ENCODE measurements around the gene NUDC.
"Not testable (repeated sequence)": the region's sequence is repeated elsewhere in the genome, so short reads cannot be mapped to it uniquely, and the experiment has no call there.

Gene NUDC

DNA sequence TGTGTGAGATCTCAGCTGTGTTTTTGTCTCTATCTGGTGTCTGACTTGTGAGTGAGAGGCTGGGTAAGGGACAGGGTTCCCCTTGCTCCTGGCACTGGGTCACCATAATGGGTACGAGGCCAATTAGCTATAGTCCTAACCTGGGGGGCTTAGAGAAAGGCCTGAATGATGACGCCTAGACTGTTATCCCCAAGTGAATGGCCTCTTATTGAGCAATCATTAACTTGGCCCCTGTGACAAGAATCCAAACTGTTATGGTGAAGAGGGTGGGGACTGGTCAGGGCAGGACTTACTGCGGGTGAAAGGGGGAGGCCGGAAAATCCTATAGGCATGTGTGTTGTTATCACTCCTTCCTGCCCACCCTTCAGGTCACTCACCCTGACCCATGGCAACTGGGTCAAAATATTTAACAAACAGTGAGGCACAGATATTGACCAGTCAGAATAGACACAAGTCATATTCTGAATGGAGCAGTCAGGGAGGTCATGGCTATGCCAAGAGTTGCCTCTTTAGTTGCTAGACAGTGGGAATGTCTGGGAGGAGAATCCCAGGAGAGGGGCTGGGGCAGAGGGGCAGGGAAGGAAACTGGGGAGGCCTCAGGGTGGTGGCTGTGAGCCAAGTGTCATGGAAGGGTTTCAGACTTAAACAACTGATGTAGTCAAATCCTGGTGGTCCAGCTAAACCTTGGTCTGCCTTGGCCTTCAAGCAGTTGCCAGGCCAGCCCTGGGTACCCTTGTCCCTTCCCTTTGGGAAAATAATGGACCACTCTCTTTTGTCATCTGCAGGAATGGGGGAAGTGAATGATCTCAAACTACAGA is 11.0 kb upstream of the NUDC start:
- DNase-seq (ENCODE audit: extremely low spot score, insufficient read length, low read depth) (no peak), FAIRE-seq (no peak)

DNA sequence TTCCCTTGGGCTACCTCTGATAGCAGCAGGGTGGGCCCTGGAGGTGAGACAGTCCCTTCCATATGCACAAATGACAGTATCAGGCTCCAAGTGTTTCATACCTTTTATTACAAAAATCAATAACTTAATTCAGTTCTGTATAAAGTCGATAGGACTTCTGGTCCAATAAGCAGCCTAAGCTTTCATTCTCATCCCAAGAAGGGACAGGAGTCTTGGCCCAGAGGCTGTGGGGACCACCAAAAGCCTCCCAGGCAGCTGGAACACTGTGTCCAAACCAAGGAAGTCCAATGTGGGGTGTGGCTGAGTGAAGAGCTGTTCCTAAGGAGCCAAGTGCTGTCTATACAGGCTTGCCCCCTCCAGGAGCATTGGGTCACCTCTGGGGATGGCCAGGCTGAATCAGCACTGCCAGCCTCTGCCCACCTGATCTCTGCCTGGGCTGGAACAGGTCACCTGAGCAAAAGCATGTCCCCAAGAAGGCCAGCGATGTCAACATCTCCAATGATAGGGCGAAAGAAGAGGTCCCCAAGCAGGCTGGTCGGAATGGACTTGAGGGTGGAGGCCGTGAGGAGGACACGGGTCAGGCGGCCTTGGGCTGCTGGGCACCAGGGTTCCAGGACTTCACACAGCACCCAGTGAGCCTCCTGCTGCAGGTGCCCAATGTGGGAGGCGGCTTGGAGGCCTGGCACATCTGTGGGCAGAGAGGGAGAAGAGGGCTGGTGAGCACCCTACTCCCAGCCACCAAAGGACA is 10.0 kb upstream of the NUDC start:
- DNase-seq (ENCODE audit: extremely low spot score, insufficient read length, low read depth) (no peak), FAIRE-seq (no peak)

DNA sequence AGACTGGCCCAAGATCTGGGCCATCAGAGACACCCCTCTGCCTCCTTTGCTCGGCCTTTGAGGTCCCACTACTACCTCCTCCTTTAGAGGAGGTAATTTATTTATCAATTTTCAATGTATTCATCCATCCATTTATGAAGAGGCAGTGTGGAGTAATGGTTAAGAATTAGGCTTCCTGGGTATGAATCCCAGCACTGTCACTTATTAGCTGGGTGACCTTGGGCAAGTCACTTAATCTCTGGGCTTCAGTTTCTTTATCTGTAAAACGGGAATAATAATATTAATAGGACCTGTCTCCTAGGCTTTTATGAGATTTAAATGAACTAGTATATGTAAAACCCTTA is 9.4 kb upstream of the NUDC start:
- FAIRE-seq (no peak), DNase-seq (ENCODE audit: extremely low spot score, insufficient read length, low read depth) (no peak)

DNA sequence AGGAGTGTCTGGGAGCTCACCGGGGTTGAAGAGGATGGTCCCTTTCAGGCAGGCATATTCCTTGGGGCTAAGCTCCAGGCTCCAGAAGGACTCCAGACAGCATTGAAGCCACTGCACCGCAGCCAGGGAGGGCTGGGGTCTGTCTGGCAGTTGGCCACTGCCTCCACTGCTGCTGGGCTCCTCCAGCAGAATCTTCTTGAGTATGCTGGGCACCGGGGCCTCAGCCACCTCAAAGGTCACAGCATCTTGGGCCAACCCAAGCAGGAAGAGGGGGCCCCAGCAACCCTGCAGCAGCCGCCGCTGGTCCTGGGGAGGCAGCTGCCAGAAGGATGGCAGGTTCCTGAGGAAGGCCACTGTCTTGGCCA is 8.2 kb upstream of the NUDC start:
- DNase-seq (ENCODE audit: extremely low spot score, insufficient read length, low read depth), result no peak
- no peak for FAIRE-seq

DNA sequence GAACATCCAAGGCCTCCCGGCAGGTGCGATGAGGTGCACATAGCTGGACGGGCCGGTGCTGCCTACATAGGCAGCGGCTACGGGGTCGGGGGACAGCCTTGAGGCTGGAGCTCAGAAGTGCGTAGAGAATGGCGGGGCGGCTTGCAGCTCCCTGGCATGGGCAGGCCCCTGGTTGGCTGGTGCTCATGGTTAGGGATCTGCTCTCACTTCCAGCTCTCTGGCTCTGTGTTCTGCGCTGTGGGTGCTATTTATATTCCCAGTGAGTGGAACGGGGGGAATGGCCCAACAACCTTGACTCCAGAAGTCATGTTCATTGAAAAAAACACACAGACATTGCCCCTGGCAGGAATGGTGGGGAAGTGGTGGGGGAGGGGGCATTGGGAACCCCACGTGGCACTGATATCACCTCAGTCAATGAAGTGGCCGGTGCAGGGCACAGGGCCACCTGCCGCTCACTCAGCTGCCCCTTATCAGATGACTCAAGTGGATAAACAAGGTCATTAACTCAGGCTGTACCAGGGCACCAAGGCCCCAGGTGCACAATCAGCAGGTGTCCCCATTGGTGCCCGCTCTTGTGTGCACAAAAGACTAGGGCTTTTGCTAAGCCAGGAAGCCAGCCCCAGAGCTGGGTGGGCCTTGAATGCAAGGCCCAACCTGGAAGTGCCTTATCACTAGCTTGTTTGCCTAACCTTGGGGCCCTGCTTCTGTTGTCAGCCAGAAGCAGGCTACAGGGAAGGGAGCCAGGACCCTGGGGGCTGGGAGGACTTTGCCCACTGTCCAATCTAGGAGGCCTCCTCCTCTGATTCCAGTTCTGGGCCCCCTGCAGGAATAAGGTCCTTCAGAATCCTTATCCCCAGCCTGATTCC is 7.6 kb upstream of the NUDC start, which contains the start of gene NR0B2:
NR0B2 (minus strand) TSS at position 222 of the 866 bp plus-strand sequence; CDS start at position 187, 35 bp downstream.
- DNase-seq (ENCODE audit: extremely low spot score, insufficient read length, low read depth) (no peak), FAIRE-seq (no peak)

DNA sequence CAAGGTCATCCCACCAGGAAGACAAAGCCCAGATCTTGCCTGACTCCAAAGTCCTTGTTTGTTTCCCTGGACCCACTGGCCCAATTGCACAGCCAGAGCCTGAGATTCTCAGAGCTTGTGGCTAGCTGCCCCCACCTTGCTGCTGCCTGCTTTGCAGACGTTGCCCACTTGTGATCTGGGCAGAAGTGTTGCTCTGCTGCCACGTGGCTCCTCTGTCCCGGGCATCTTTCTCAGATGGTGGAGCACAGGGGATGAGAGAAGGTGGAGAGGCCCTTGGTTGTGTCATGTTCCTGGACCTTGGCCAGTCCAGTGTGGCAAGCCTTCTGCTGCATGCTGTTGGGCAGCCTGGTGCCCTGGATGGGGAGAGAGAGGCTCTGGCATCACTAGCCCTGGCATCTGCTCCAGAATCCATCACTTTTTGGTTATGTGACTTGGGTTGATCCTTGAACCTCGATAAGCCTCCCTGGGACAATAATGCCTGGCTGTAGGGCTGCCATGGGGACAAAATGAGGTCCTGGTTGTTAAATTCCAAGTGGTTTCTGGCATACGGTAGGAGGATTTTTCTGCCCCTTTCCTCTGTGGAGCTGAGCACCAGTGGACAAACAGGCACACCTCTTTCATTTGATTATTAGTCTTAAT is 6.2 kb upstream of the NUDC start:
- FAIRE-seq, result no peak

DNA sequence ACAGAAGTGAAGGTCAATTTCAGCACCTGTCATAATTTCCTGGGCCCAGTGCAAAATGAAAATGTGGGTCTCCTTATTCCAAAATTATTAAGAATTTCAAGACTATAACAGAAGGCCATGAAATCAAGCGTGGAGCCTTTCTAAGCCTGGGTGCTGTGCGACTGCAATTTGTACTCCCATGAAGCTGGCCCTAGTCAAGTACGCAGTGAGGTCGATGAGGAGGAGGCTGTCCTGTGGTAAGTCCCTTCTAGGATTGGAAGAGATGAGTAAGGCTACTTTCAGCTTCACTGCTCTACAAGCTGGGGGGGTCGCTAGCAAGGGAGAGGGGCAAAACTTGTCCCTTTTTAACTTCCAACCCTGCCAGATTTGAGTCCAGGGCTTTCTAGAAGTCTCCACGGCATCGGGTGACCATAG is 410 bp upstream of the NUDC start:
- no peak for FAIRE-seq
- no peak for DNase-seq (ENCODE audit: extremely low spot score, insufficient read length, low read depth)

More for the DNA sequence above, 6.2 kb upstream of the NUDC start:
- DNase-seq (ENCODE audit: extremely low spot score, insufficient read length, low read depth), result no peak

DNA sequence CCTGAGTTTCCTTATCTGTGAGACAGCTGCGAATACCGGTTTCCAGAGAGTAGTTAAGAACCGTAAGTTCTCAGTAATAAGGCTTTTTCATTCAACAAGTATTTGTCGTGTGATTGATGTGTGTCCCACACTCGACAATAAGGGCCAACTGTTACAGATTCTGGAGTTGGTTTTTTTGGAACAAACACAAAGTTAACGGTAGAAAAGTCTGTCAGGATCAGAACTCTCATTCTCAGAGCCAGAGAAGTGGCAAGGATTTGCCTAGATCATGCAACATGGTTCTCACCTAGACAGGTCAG is 837 bp downstream of the NUDC start:
- DNase-seq (ENCODE audit: extremely low spot score, insufficient read length, low read depth), result no peak
- no peak for FAIRE-seq

DNA sequence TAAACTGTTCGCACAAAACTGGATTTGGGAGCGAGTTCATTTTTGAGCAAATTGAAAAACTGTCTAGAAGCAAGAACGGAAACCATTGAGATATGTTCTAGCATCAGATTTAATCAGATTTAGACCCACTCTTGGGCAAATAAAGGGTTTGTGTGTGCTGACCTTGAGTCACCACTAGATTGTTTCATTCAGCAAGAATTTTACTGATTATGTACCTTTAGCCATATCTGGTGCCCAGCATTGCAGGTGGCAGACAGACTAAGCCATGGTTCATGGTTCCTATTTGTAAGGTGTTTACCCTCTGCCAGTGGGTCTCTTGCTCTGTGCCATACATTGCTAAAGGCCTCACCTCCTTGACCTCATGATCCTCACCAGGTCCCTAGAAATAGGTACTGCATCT is 1.4 kb downstream of the NUDC start:
- FAIRE-seq (no peak), DNase-seq (ENCODE audit: extremely low spot score, insufficient read length, low read depth) (no peak)

DNA sequence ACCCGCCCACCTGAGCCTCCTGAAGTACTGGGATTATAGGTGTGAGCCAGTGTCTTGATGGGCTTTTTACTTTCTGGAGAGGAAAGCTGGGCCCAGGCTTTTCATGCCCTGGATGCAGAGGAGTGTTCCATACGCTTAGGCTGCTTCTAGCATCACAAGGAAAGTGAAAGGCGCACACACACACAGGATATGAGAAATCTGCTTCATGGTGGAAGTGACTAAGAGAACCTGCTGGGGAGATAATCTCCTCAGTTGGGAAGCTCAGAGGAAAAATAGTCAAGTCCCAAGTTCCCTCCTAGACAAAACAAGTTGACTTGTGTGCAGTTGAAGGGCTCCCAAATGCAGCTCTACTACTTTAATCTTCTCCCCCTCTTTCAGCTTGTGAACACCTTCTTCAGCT is 2.2 kb downstream of the NUDC start:
- DNase-seq (ENCODE audit: extremely low spot score, insufficient read length, low read depth), result no peak
- FAIRE-seq, result no peak

DNA sequence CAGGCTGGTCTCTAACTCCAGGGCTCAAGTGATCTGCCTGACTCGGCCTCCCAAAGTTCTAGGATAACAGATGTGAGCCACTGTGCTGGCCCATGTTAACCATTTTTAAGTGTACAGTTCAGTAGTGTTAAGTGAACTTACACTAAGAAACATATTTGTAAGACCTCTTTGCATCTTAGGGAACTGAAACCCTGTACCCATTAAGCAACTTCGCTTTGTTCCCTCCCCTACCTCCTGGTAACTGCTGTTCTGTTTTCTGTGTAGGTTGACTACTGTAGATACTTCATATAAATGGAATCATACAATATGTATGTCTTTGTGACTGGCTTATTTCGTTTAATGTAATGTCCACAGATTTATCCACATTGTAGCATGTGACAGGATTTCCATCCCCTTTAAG is 11.0 kb downstream of the NUDC start:
- FAIRE-seq (peak; percentile 67), DNase-seq (ENCODE audit: extremely low spot score, insufficient read length, low read depth) (no peak)

DNA sequence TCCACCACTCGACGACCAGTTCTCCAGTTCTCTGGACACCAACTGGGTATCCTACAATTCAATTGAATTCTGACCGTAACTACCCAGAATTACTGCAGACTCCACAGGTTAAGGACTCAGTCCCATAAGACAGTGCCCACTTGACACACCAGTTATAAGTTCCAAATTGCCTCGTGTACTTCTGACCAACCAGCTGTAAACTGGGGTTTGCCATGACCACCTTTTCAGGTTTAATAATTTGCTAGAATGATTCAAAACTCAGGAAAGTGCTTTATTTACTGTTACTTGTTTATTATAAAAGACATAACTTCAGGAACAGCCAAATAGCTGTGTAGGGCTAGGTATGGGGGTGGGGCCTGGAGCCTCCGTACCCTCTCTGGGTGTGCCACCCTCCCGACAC is 15.3 kb downstream of the NUDC start:
- FAIRE-seq (no peak), DNase-seq (ENCODE audit: extremely low spot score, insufficient read length, low read depth) (no peak)

DNA sequence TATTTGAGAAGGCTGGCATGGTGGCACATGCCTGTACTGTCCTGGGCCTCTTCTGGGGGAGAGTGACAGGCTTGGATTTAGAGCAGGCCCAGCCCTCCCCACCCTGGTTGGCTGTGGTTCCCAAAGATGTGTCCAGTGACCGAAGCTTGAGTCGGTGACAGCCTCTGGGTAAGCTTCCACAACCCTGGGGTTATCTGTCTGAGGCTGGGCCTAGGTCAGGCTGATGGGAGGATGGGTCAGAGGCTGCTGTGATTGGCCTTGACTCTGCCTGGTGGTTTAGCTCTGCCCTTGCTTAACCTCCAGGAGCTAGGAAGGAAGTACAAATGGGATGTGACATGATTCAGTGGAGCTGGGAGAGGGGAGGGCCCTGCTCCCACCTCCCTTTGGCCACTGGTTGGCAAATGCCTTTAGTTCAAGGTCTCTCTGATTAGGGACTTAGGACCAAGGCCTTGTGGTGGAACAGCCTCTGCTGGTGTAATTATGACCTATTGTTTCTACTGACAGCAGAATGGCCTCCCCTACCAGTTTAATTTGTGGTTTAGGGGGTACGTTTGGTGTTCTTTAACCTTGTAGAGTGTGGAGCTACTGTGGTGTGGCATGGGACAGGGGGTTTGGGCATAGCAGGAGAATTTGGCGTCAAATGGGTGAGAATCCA is 16.6 kb downstream of the NUDC start:
- FAIRE-seq, result no peak
- DNase-seq (ENCODE audit: extremely low spot score, insufficient read length, low read depth), result no peak

DNA sequence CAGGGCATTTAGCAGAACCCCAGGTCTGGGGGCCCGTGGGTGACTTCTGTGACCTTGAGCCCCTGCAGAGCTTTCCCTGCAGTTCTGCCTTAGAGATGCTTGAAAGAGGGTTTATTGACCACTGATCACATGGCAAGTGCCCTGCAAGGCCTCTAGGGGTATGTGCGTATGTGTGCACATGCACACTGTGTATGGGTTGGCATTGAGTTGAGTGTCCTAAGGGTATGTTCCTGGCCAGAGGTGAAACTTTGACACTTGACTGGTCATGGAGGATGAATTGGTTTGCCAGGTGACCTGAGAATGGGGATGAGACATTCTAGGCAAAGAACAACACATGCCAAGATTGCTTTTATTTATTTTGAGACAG is 17.1 kb downstream of the NUDC start:
- DNase-seq (ENCODE audit: extremely low spot score, insufficient read length, low read depth) (no peak), FAIRE-seq (no peak)

DNA sequence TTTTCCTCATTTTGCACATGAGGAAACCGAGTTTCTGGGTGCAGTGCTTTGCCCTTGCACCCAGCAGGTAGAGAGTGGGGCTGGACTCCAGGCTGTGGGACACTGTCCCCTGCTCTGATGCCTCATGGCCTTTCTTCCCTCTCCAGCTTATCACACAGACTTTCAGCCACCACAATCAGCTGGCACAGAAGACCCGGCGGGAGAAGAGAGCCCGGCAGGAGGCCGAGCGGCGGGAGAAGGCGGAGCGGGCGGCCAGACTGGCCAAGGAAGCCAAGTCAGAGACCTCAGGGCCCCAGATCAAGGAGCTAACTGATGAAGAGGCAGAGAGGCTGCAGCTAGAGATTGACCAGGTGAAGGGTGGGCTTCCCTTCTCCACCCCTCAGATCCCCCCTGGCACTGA is 19.8 kb downstream of the NUDC start:
- no peak for FAIRE-seq

DNA sequence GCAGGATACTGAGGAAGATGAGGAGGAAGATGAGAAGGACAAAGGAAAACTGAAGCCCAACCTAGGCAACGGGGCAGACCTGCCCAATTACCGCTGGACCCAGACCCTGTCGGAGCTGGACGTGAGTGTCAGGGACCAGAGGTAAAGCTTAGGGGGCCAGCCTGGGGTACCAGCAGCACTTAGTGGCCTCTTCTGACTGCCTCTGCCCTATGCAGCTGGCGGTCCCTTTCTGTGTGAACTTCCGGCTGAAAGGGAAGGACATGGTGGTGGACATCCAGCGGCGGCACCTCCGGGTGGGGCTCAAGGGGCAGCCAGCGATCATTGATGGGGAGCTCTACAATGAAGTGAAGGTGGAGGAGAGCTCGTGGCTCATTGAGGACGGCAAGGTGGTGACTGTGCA is 21.1 kb downstream of the NUDC start:
- DNase-seq (ENCODE audit: extremely low spot score, insufficient read length, low read depth) (no peak), FAIRE-seq (no peak)

More for the DNA sequence above, 19.8 kb downstream of the NUDC start:
- DNase-seq (ENCODE audit: extremely low spot score, insufficient read length, low read depth), result no peak

DNA sequence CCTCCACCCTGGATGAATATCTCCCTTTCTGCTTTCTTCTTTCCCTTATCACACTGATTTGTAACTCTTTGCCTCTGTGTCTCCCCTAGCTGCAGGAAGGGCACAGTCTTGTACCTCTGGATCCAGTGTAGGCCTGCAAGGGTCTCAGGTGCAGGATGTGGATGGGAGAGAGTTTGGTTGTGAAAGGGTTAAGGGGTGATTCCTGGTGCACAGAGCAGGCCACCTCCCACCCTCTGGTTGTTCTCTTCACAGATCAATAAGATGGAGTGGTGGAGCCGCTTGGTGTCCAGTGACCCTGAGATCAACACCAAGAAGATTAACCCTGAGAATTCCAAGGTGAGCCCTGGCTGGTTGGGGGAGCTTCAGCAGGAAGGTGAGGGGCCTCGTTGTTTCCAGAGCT is 23.6 kb downstream of the NUDC start:
- DNase-seq (ENCODE audit: extremely low spot score, insufficient read length, low read depth) (no peak), FAIRE-seq (no peak)

DNA sequence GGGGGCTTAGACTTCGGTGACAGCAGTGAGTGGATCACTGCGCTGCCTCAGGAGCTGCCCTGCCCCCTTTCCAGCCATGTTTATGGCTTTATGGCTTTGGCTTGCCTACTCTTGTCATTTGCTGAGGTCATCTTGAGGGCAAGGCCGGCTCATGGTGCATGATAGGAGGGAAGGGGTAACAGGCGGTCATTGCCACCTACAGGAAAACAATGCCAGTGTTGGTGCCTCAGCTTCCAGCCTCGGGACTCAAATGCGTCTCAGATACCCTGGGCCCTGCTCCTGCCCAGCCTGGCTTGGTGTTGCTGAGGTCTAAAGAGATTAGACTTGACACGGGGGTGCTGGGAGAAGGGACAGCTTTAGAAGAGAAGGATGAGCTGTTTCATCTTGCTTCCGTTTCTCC is 24.2 kb downstream of the NUDC start:
- no peak for FAIRE-seq
- DNase-seq (ENCODE audit: extremely low spot score, insufficient read length, low read depth), result no peak

DNA sequence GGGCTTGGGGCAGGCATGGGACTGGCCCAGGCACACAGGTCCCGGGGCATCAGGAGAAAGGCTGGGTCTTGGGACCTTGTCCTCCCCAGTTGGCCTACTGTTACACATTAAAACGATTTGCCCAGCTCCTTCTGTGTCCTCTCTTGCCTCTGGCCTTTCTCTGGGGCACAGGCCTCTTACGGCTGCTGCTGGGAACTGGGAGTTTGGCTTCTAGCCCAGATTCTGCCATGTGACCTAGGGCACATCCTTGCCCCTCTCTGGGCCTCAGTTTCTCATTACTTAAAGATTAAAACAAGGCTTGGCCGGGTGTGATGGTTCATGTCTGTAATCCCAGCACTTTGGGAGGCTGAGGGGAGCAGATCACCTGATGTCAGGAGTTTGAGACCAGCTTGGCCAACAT is 24.7 kb downstream of the NUDC start:
- FAIRE-seq (no peak), DNase-seq (ENCODE audit: extremely low spot score, insufficient read length, low read depth) (no peak)

DNA sequence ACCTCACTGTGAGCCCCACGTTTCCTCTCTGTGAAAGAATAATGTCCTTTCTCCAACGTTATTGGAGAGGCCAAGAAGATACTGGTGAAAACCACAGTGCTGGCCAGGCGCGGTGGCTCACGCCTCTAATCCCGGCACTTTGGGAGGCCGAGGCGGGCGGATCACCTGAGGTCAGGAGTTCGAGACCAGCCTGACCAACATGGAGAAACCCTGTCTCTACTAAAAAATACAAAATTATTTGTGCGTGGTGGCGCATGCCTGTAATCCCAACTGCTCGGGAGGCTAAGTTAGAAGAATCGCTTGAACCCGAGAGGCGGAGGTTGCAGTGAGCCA is 27.1 kb downstream of the NUDC start:
- FAIRE-seq, result not testable (repeated sequence)

More for the DNA sequence above, 27.1 kb downstream of the NUDC start:
- not testable (repeated sequence) for DNase-seq (ENCODE audit: extremely low spot score, insufficient read length, low read depth)
